PC-3 (cell line): Measurements from ENCODE around the gene C14orf132. TPM values are rescaled to one million over a fixed set of nuclear protein-coding genes. Genes with fewer than 3 reads are reported as not detected.
"Not testable (repeated sequence)": the region's sequence is repeated elsewhere in the genome, so short reads cannot be mapped to it uniquely, and the experiment has no call there.

Experiments used
- ATAC-seq: fragments of 200-7000 bp; cut with Tn5 transposase; 2 replicates; pipeline ENCODE4 v1.9.1; 2020; ENCODE audit warnings: mild to moderate bottlenecking, moderate library complexity
- BruUV-seq: library from RNA; stranded (reverse); fragments of 400-500 nt; replicated peaks from 2 replicates; lab custom pipeline; 2021; lab: Mats Ljungman, UMichigan
- CTCF ChIA-PET: fragments of 300-600 bp; sonication (Branson Sonifier 250); formaldehyde crosslinking; loops from one replicate; lab custom pipeline; 2022; ENCODE audit warnings: antibody characterized with exemption; lab: Charles Lee
- POLR2A ChIA-PET: fragments of 300-600 bp; sonication (Branson Sonifier 250); formaldehyde crosslinking; loops from one replicate; lab custom pipeline; 2022; ENCODE audit warnings: antibody characterized with exemption; ENCODE audit not compliant: unreplicated experiment; lab: Charles Lee
- DNase-seq: peaks from one replicate; pipeline ENCODE4 v3.0.0-alpha.2; 2015
- H2AFZ ChIP-seq: fragments of 300-600 bp; sonication (generic); 2 replicates; pipeline ENCODE4 v1.6.0; 2016; ENCODE audit warnings: antibody characterized with exemption, low read length
- H3F3A ChIP-seq: fragments of 300-600 bp; sonication (generic); one replicate; pipeline ENCODE4 v1.6.0; 2017; ENCODE audit warnings: antibody characterized with exemption, low read length, control low read depth, mild to moderate bottlenecking; ENCODE audit not compliant: unreplicated experiment
- H3K27ac ChIP-seq: fragments of 300-600 bp; sonication (generic); 2 replicates; pipeline ENCODE4 v1.5.1; 2016; ENCODE audit warnings: mild to moderate bottlenecking, low read length
- H3K27me3 ChIP-seq: fragments of 300-600 bp; sonication (generic); 2 replicates; pipeline ENCODE4 v1.6.1; 2016; ENCODE audit warnings: low read length, mixed read lengths
- H3K36me3 ChIP-seq: fragments of 300-600 bp; sonication (generic); 2 replicates; pipeline ENCODE4 v1.6.1; 2016; ENCODE audit warnings: low read depth, mixed run types, low read length, mixed read lengths
- H3K4me1 ChIP-seq: fragments of 300-600 bp; sonication (generic); 2 replicates; pipeline ENCODE4 v1.5.1; 2016; ENCODE audit warnings: low read length; ENCODE audit not compliant: insufficient read depth
- H3K4me2 ChIP-seq: fragments of 300-600 bp; sonication (generic); 2 replicates; pipeline ENCODE4 v1.6.0; 2016; ENCODE audit warnings: low read length
- H3K4me3 ChIP-seq: fragments of 300-600 bp; sonication (generic); 2 replicates; pipeline ENCODE4 v1.5.1; 2016; ENCODE audit warnings: mild to moderate bottlenecking, low read length, mixed read lengths
- H3K79me2 ChIP-seq: fragments of 300-600 bp; sonication (generic); 2 replicates; pipeline ENCODE4 v1.6.1; 2017; ENCODE audit warnings: low read length, mixed read lengths
- H3K9ac ChIP-seq: fragments of 300-600 bp; sonication (generic); 2 replicates; pipeline ENCODE4 v1.6.0; 2016; ENCODE audit warnings: mild to moderate bottlenecking, low read length
- H3K9me2 ChIP-seq: fragments of 300-600 bp; sonication (generic); replicated peaks from 2 replicates; pipeline ENCODE4 v1.6.1; 2016; ENCODE audit warnings: mixed run types, low read length, mixed read lengths
- H3K9me3 ChIP-seq: fragments of 300-600 bp; sonication (generic); 2 replicates; pipeline ENCODE4 v1.6.1; 2016; ENCODE audit warnings: low read length, mixed read lengths
- H4K20me1 ChIP-seq: fragments of 300-600 bp; sonication (generic); 2 replicates; pipeline ENCODE4 v1.6.1; 2016; ENCODE audit warnings: low read length, mixed read lengths
- EZH2 ChIP-seq: fragments of 300-600 bp; sonication (generic); IDR thresholded peaks from one replicate; pipeline ENCODE4 v1.6.1; 2017; ENCODE audit warnings: antibody characterized with exemption, mild to moderate bottlenecking, low read length; ENCODE audit not compliant: unreplicated experiment
- EZH2phosphoT487 ChIP-seq: fragments of 300-600 bp; sonication (generic); IDR thresholded peaks from 2 replicates; pipeline ENCODE4 v1.6.1; 2018; ENCODE audit warnings: mild to moderate bottlenecking, antibody characterized with exemption, low read length, borderline replicate concordance
- intact Hi-C: fragments of 100-400 bp; cut with micrococcal nuclease; formaldehyde crosslinking; loops from 2 replicates; pipeline ENCODE4 v1.9.0; 2023
- total RNA-seq: library from RNA; depleted of rRNA; stranded (reverse); fragments of >200 nt; gene quantifications from 2 replicates; pipeline ENCODE4 v1.2.3, GENCODE V29; 2014
- TF ChIP-seq, protein P1 (sequence below): fragments of 300-600 bp; sonication (generic); conservative IDR thresholded peaks from 2 replicates; pipeline ENCODE4 v1.5.1; 2017; ENCODE audit warnings: antibody characterized with exemption, low read depth, mild to moderate bottlenecking, low read length

The C14orf132 gene
- total RNA-seq, 1 experiment from 2014 or later = not detected

DNA sequence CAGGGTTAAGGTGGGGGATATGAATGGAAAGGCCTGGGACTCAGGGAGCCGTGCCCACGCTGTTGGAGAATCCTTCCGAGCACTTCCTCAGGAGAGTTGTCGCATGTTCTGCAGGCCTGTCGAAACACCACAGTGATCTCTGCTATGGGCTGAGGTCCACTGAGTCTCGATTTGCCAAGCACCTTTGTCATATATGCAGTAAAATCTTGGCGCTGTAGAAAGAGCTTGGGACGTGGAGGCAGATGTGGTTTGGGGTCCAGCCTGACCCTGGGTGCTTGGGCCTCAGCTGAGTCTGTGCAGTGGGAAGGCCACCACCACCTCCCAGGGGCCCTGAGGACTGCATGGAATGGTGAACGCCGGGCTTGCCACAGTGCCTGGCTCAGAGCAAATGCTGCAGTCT lies 32.9 kb downstream of the C14orf132 start:
- H3K4me2 ChIP-seq = no peak overlapping the region
- H3K36me3 ChIP-seq = no peaks in the 10 kb centered on the region
- peaks cover 36% of the 10 kb centered on the region for H3K27me3 ChIP-seq
- no peak for DNase-seq
- H3K9ac ChIP-seq = no peak overlapping the region
- ChIA-PET POLR2A (no interaction called here), CTCF (no interaction called here)
- no peak overlapping the region for H3K27ac ChIP-seq
- no peaks in the 10 kb centered on the region for H3K9me2 ChIP-seq
- no peak for ATAC-seq
- H4K20me1 ChIP-seq = no peaks in the 10 kb centered on the region
- H3F3A ChIP-seq = no peaks in the 10 kb centered on the region
- no peak overlapping the region for H3K4me3 ChIP-seq
- H3K9me3 ChIP-seq = no peaks in the 10 kb centered on the region
- H2AFZ ChIP-seq = no peak overlapping the region
- no TSS peak for BruUV-seq
- TF ChIP-seq EZH2 (no peak), EZH2phosphoT487 (no peak)
- TF ChIP-seq, protein P1, sequence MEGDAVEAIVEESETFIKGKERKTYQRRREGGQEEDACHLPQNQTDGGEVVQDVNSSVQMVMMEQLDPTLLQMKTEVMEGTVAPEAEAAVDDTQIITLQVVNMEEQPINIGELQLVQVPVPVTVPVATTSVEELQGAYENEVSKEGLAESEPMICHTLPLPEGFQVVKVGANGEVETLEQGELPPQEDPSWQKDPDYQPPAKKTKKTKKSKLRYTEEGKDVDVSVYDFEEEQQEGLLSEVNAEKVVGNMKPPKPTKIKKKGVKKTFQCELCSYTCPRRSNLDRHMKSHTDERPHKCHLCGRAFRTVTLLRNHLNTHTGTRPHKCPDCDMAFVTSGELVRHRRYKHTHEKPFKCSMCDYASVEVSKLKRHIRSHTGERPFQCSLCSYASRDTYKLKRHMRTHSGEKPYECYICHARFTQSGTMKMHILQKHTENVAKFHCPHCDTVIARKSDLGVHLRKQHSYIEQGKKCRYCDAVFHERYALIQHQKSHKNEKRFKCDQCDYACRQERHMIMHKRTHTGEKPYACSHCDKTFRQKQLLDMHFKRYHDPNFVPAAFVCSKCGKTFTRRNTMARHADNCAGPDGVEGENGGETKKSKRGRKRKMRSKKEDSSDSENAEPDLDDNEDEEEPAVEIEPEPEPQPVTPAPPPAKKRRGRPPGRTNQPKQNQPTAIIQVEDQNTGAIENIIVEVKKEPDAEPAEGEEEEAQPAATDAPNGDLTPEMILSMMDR = no peak
- no peaks in the 10 kb centered on the region for H3K79me2 ChIP-seq
- intact Hi-C loops = no loop called here
- H3K4me1 ChIP-seq = no peaks in the 10 kb centered on the region

DNA sequence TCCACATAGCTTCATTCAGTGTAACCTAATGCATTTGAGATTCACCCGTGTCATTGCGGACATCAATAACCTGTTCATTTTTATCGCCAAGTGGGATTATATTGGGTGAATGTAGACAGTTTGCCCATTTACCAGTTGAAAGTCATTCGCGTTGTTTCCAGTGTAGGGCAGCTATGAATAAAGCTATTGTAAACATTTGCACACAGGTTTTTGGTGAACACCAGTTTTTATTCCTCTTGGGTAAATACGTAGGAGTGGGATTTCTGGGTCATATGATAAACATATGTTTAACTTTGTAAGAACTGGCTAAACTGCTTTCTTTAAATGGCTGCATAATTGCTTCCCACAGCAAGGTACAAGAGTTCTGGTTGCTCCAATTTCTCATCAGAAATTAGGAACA lies 33.6 kb downstream of the C14orf132 start:
- Histone ChIP-seq H3K9ac (no peak overlapping the region), H3K27ac (peak overlapping the region; percentile 11; the same call in 1 of the 2 replicates), H3K4me2 (no peak overlapping the region), H3K9me2 (no peaks in the 10 kb centered on the region), H3K9me3 (no peaks in the 10 kb centered on the region), H4K20me1 (no peaks in the 10 kb centered on the region), H3K79me2 (no peaks in the 10 kb centered on the region), H3K4me1 (no peaks in the 10 kb centered on the region), H3K27me3 (peaks cover 37% of the 10 kb centered on the region), H3K4me3 (no peak overlapping the region), H3F3A (no peaks in the 10 kb centered on the region), H3K36me3 (no peaks in the 10 kb centered on the region), H2AFZ (no peak overlapping the region)
- TF ChIP-seq, protein P1 = no peak
- TF ChIP-seq EZH2 = no peak
- no peak for TF ChIP-seq EZH2phosphoT487
- ChIA-PET CTCF (no interaction called here), POLR2A (no interaction called here)
- DNase-seq = peak; percentile 26
- no peak for ATAC-seq
- no TSS peak for BruUV-seq
- intact Hi-C loops = no loop called here

DNA sequence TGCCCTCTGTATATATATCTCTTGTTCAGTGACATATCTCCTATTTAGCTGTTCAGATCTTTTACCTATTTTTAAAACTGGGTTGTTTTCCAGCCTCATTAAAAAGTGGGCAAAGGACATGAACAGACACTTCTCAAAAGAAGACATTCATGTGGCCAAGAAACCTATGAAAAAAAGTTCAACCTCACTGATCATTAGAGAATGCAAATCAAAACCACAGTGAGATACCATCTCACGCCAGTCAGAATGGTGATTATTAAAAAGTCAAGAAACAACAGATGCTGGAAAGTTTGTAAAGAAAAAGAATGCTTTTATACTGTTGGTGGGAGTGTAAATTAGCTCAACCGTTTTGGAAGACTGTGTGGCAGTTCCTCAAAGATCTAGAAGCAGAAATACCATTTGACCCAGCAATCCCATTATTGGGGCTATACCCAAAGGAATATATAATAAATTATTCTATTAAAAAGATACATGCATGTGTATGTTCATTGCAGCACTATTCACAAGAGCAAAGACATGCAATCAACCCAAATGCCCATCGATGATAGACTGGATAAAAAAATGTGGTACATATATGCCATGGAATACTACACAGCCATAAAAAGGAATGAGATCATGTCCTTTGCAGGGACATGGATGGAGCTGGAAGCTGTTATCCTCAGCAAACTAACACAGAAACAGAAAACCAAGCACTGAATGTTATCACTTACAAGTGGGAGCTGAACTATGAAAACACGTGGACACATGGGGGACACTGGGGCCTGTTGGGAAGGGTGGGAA lies 34.3 kb downstream of the C14orf132 start:
- intact Hi-C loops, CTCF ChIA-PET, H3K9me3 ChIP-seq, POLR2A ChIA-PET, H3K9ac ChIP-seq, H2AFZ ChIP-seq, H3K4me1 ChIP-seq, ATAC-seq, H3K4me2 ChIP-seq, H3K9me2 ChIP-seq, BruUV-seq, H3K4me3 ChIP-seq, DNase-seq, H3K36me3 ChIP-seq, H3F3A ChIP-seq, H4K20me1 ChIP-seq, H3K79me2 ChIP-seq: not testable (repeated sequence)
- Histone ChIP-seq H3K27ac (peak overlapping the region; percentile 11; the same call in 1 of the 2 replicates), H3K27me3 (peaks cover 36% of the 10 kb centered on the region)
